OCI-LY3 (cell line): ENCODE measurements around the gene TP53BP1.
A peak's percentile ranks its signal among the peaks of the same experiment; 100 is the strongest.

ENCODE experiments used
- H2AFZ ChIP-seq: fragments of 200-600, 300-600 bp; shearing (Covaris generic); 2 replicates; pipeline ENCODE4 v1.6.0; 2014; ENCODE audit warnings: antibody characterized with exemption, low read depth, low read length
- H3K27ac ChIP-seq: fragments of 200-600, 300-600 bp; sonication (generic); 2 replicates; pipeline ENCODE4 v1.5.1; 2014; ENCODE audit warnings: mild to moderate bottlenecking, low read length, moderate library complexity, mixed read lengths
- H3K27me3 ChIP-seq: fragments of 200-600, 300-600 bp; sonication (generic); 2 replicates; pipeline ENCODE4 v1.6.1; 2014; ENCODE audit warnings: low read depth, low read length, mixed read lengths
- H3K36me3 ChIP-seq: fragments of 200-600, 300-600 bp; sonication (generic); replicated peaks from 2 replicates; pipeline ENCODE3; 2014; ENCODE audit warnings: low read depth, low read length, mixed read lengths
- H3K4me1 ChIP-seq: fragments of 300-600, 200-600 bp; sonication (generic); 2 replicates; pipeline ENCODE4 v1.6.1; 2014; ENCODE audit warnings: low read length, mixed read lengths
- H3K4me2 ChIP-seq: fragments of 200-600, 300-600 bp; sonication (generic); 2 replicates; pipeline ENCODE4 v1.6.1; 2014; ENCODE audit warnings: low read length, mixed read lengths
- H3K4me3 ChIP-seq: fragments of 300-600, 200-600 bp; sonication (generic); 2 replicates; pipeline ENCODE4 v1.5.1; 2014; ENCODE audit warnings: antibody characterized with exemption, mild to moderate bottlenecking, low read length, moderate library complexity
- H3K79me2 ChIP-seq: fragments of 300-600, 200-600 bp; shearing (Covaris generic); 2 replicates; pipeline ENCODE4 v1.6.1; 2014; ENCODE audit warnings: mild to moderate bottlenecking, low read length, mixed read lengths
- H3K9ac ChIP-seq: fragments of 300-600, 200-600 bp; shearing (Covaris generic); 2 replicates; pipeline ENCODE4 v1.6.0; 2014; ENCODE audit warnings: mild to moderate bottlenecking, low read length, moderate library complexity
- H3K9me3 ChIP-seq: fragments of 200-600, 300-600 bp; shearing (Covaris generic); 2 replicates; pipeline ENCODE4 v1.6.1; 2014; ENCODE audit warnings: low read length, mixed read lengths; ENCODE audit not compliant: insufficient read depth
- H4K20me1 ChIP-seq: fragments of 200-600, 300-600 bp; sonication (generic); 2 replicates; pipeline ENCODE4 v1.6.1; 2016; ENCODE audit warnings: low read length, mixed read lengths; ENCODE audit not compliant: insufficient read depth
- EZH2phosphoT487 ChIP-seq: fragments of 200-600 bp; shearing (Covaris generic); IDR thresholded peaks from 2 replicates; pipeline ENCODE4 v1.6.1; 2018; ENCODE audit warnings: antibody characterized with exemption, mixed run types, low read depth
- TF ChIP-seq, protein P1 (sequence below): fragments of 200-600, 300-600 bp; sonication (generic); IDR thresholded peaks from 2 replicates; pipeline ENCODE4 v1.5.1; 2014; ENCODE audit warnings: antibody characterized with exemption, low read length, low read depth

The TP53BP1 gene

DNA sequence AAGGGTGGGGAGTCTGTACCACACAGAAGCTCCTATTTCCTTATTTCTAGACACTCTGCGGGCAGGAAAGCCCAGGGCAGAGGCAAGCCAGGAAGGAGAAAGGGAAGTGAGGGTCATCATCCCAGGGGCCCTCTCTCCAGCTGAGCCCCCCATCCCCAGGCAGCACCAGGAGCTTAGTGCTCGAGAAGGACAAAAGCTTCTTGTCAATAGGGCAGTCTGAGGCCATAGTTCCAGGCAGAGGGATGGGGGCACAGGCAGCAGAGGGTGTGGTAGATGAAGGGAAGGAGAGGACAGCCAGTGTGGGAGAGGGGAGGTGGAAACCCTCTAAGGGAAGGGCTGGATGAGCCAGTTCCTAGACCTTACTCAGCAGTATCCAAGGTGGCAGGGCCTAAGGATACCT, 27.2 kb upstream of the TP53BP1 start:
- Histone ChIP-seq H3K4me2 (no peak overlapping the region), H3K9me3 (no peaks in the 10 kb centered on the region), H4K20me1 (no peaks in the 10 kb centered on the region), H2AFZ (no peak overlapping the region), H3K27ac (no peak overlapping the region), H3K79me2 (no peaks in the 10 kb centered on the region), H3K4me1 (peaks cover 36% of the 10 kb centered on the region), H3K4me3 (no peak overlapping the region), H3K36me3 (no peaks in the 10 kb centered on the region), H3K27me3 (peaks cover 10% of the 10 kb centered on the region), H3K9ac (no peak overlapping the region)
- TF ChIP-seq, protein P1, sequence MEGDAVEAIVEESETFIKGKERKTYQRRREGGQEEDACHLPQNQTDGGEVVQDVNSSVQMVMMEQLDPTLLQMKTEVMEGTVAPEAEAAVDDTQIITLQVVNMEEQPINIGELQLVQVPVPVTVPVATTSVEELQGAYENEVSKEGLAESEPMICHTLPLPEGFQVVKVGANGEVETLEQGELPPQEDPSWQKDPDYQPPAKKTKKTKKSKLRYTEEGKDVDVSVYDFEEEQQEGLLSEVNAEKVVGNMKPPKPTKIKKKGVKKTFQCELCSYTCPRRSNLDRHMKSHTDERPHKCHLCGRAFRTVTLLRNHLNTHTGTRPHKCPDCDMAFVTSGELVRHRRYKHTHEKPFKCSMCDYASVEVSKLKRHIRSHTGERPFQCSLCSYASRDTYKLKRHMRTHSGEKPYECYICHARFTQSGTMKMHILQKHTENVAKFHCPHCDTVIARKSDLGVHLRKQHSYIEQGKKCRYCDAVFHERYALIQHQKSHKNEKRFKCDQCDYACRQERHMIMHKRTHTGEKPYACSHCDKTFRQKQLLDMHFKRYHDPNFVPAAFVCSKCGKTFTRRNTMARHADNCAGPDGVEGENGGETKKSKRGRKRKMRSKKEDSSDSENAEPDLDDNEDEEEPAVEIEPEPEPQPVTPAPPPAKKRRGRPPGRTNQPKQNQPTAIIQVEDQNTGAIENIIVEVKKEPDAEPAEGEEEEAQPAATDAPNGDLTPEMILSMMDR: no peak
- TF ChIP-seq EZH2phosphoT487: no peak

DNA sequence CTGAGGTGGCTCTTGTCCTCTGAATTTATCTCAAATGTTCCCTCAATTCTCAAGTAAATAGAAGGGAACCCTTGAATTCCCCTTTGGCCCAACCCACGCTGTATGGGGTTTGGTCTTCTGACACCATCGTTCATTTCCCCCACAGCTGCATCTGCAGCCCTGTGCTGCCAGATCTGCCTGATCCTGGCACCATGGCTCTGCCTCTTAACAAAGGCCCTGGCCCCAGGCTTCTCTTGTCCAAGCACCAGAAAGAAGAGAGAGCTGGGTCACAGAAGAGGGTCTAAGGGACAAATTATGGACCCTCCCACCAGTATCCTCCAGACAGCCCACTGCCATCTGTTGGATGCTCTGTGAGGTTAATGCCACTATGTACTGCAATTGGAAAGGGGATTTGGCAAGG, 26.2 kb upstream of the TP53BP1 start:
- Histone ChIP-seq H3K27ac (no peak overlapping the region), H3K36me3 (no peaks in the 10 kb centered on the region), H3K4me3 (peak overlapping the region; percentile 80), H3K27me3 (peaks cover 10% of the 10 kb centered on the region), H3K9me3 (no peaks in the 10 kb centered on the region), H2AFZ (no peak overlapping the region), H3K4me1 (peaks cover 33% of the 10 kb centered on the region), H3K79me2 (no peaks in the 10 kb centered on the region), H3K4me2 (peak overlapping the region; percentile 88), H4K20me1 (no peaks in the 10 kb centered on the region), H3K9ac (no peak overlapping the region)
- no peak for TF ChIP-seq EZH2phosphoT487
- TF ChIP-seq, protein P1: no peak

DNA sequence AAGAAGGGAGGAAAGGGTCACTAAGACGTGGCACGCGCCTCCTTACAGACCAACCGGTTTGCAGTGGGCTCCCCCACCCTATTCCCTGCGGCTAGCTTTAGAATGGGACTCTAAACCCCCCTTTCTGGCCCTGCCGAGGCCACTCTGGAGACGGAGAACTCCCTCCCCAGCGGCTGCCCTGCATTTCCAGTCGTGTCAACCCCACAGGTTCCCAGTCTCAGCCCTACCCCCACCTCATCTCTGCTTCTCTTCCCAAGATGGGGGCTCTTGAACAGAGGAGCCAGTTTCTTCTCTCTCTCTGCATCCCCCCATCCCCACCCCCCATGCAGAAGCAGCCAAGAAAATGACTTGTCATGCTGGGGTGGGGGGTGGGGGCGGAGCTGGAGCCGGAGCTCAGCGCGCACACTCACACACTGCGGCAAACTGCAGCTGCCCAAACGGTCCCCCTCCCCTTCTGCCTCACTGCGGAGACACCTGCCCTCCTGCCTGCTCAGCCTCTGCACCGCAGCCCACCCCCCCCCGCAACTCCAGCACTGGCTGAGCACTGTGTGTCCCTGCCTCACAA, 25.3 kb upstream of the TP53BP1 start:
- Histone ChIP-seq H3K4me1 (peaks cover 33% of the 10 kb centered on the region), H3K4me3 (peak overlapping the region; percentile 80), H4K20me1 (no peaks in the 10 kb centered on the region), H3K4me2 (peak overlapping the region; percentile 88), H2AFZ (peak overlapping the region; percentile 62), H3K79me2 (no peaks in the 10 kb centered on the region), H3K36me3 (no peaks in the 10 kb centered on the region), H3K9me3 (no peaks in the 10 kb centered on the region), H3K27ac (no peak overlapping the region), H3K27me3 (peaks cover 10% of the 10 kb centered on the region), H3K9ac (peak overlapping the region; percentile 23)
- TF ChIP-seq, protein P1: no peak
- no peak for TF ChIP-seq EZH2phosphoT487

DNA sequence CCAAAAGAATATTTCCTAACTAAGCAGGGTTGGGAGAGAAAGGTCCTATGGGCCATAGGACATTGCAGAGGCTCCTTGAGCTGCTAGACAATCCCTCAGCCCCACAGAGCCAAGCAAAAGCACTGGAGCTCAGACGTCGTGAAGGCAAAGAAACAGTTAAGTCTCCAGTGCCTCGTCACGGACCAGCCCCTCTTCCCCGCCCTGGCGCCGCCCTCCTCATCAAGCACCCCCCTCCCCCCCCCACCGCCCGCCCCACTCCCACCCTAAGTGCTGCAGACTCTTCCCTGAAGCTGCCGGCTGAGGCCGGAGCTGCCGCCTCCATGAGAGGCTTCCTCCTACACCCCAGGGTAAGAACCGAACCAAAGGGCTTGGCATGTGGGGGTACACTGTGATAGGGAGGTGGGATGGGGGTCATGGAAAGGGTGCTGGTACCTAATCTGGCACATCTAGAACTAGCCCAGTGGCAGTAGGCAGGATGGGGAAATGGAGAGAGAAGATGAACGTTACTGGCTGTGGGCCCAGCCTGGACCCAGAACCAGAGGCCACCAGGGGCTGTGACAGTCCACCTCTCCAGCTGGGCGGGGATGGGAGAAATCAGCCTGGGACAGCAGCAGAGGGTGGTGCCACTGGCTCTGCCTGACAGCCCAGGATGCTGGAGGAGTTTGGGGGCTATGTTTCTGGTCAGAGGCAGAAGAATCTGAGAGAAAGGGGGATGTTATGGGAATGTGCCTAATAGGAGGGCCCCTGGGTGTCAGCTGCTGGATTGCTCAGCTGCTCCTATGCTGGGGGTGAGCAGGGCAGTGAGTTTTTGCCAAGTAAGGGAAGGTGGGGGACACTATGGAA, 24.6 kb upstream of the TP53BP1 start, which contains the start of gene MAP1A:
MAP1A (plus strand) TSS at position 255 of the 843 bp plus-strand sequence. CDS start 3,866 bp downstream, outside the sequence.
- H3K4me1 ChIP-seq: peaks cover 33% of the 10 kb centered on the region
- TF ChIP-seq, protein P1: no peak
- TF ChIP-seq EZH2phosphoT487: no peak

More for the DNA sequence above, 24.6 kb upstream of the TP53BP1 start, which contains the start of gene MAP1A:
- Histone ChIP-seq H3K36me3 (no peaks in the 10 kb centered on the region), H3K4me3 (peak within 1 kb of the TSS; percentile 80), H3K27ac (no peak within 1 kb of the TSS), H4K20me1 (no peaks in the 10 kb centered on the region), H3K79me2 (no peaks in the 10 kb centered on the region), H3K4me2 (peak within 1 kb of the TSS; percentile 88), H3K9ac (peak within 1 kb of the TSS; percentile 23), H3K27me3 (peaks cover 12% of the 10 kb centered on the region), H2AFZ (peak within 1 kb of the TSS; percentile 62), H3K9me3 (no peaks in the 10 kb centered on the region)
